ENCODE results near the gene MBOAT1.

Gene MBOAT1

GRCh38 chr6:20085817-20086216 lies 126.5 kb downstream of the MBOAT1 start:
- TF ChIP-seq, protein P1, sequence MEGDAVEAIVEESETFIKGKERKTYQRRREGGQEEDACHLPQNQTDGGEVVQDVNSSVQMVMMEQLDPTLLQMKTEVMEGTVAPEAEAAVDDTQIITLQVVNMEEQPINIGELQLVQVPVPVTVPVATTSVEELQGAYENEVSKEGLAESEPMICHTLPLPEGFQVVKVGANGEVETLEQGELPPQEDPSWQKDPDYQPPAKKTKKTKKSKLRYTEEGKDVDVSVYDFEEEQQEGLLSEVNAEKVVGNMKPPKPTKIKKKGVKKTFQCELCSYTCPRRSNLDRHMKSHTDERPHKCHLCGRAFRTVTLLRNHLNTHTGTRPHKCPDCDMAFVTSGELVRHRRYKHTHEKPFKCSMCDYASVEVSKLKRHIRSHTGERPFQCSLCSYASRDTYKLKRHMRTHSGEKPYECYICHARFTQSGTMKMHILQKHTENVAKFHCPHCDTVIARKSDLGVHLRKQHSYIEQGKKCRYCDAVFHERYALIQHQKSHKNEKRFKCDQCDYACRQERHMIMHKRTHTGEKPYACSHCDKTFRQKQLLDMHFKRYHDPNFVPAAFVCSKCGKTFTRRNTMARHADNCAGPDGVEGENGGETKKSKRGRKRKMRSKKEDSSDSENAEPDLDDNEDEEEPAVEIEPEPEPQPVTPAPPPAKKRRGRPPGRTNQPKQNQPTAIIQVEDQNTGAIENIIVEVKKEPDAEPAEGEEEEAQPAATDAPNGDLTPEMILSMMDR (conservative IDR thresholded peaks at IDR 0.05; ENCODE audit: control insufficient read depth, insufficient read depth, low read depth, low read length) = no peak
- no peak overlapping the region for H3K4me3 ChIP-seq (ENCODE audit: control insufficient read depth, low read depth, low read length)
- no peak for DNase-seq (ENCODE audit: low read depth)

DNA sequence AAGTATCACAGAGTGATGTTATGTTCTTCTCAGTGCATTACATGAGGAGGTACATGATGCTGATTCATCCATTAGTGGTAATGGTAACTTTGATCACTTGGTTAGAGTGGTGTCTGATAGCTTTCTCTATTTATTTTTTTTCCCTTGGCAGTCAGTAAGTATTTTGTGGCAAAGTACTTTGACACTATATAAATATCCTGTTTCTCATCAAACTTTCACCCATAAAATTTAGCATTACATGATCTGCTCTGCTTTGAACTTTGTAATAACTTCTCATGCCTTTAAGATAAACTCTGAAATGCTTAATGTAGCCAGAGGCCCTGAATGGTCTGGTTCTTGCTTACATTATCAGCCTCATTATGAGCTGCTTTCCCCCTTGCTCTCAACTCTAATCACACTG lies 127.9 kb downstream of the MBOAT1 start:
- no peak overlapping the region for H3K4me3 ChIP-seq (ENCODE audit: control insufficient read depth, low read depth, low read length)
- no peak for DNase-seq (ENCODE audit: low read depth)
- TF ChIP-seq, protein P1 (conservative IDR thresholded peaks at IDR 0.05; ENCODE audit: control insufficient read depth, insufficient read depth, low read depth, low read length) = no peak

DNA sequence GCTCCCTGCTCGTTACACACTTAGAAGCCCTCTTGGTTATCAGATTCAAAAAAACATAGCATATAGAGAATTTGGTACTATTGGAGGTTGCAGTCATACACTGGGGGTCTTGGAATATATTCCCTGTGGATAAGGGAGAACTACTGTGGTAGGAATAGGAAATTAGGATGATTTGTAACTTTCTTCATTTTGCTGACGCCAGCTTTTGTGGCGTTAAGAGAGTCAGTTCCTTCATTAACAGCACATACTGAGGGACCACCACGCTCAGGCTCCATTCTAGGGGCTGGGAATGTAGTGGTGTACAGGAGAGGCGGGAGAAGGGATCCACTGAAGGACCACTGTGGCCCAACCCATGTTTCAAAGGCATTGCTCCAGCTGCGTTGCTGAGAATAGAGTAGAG lies 140.3 kb downstream of the MBOAT1 start:
- TF ChIP-seq, protein P1 (conservative IDR thresholded peaks at IDR 0.05; ENCODE audit: control insufficient read depth, insufficient read depth, low read depth, low read length) = no peak
- no peak overlapping the region for H3K4me3 ChIP-seq (ENCODE audit: control insufficient read depth, low read depth, low read length)
- no peak for DNase-seq (ENCODE audit: low read depth)

GRCh38 chr6:20070047-20070446 lies 142.2 kb downstream of the MBOAT1 start:
- TF ChIP-seq, protein P1 (conservative IDR thresholded peaks at IDR 0.05; ENCODE audit: control insufficient read depth, insufficient read depth, low read depth, low read length) = no peak
- no peak overlapping the region for H3K4me3 ChIP-seq (ENCODE audit: control insufficient read depth, low read depth, low read length)
- no peak for DNase-seq (ENCODE audit: low read depth)

DNA sequence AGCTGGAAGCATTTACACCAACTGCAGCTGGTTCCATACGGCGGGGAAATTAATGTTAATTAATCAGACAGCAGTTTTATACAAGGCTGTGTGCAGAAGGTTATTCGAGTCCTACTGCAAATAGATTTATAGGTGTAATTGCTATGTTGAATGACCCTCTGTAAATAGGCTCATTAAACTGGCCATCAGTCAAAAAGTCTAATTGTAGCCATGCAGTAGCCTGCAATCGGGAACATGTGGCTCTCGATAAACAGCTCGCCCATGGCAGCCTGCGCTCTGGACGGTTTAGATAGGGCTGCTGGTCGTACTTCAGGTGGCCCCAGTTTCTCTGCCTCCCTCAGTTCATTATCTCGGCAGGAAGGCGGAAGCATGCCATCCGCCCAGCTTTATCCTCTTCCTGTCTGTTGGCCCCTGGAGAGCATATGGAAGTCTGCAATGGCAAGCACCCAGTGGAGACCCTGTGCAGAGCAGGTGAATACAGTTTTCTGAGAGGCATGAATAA lies 143.2 kb downstream of the MBOAT1 start:
- TF ChIP-seq, protein P1 (conservative IDR thresholded peaks at IDR 0.05; ENCODE audit: control insufficient read depth, insufficient read depth, low read depth, low read length) = no peak
- H3K4me3 ChIP-seq (ENCODE audit: control insufficient read depth, low read depth, low read length) = no peak overlapping the region

GRCh38 chr6:20068421-20068988 lies 143.8 kb downstream of the MBOAT1 start:
- no peak for DNase-seq (ENCODE audit: low read depth)

More for the DNA sequence above, 143.2 kb downstream of the MBOAT1 start:
- DNase-seq (ENCODE audit: low read depth) = no peak

More at GRCh38 chr6:20068421-20068988, 143.8 kb downstream of the MBOAT1 start:
- TF ChIP-seq, protein P1 (conservative IDR thresholded peaks at IDR 0.05; ENCODE audit: control insufficient read depth, insufficient read depth, low read depth, low read length) = no peak
- no peak overlapping the region for H3K4me3 ChIP-seq (ENCODE audit: control insufficient read depth, low read depth, low read length)

Measured in fibroblast of mammary gland (primary cell).